Measurements from ENCODE around the gene CLPTM1. TPM values are rescaled to one million over a fixed set of nuclear protein-coding genes. Genes with fewer than 3 reads are reported as not detected.

The CLPTM1 gene
- total RNA-seq, 1 experiment from 2014 or later, result 82.0 TPM

DNA sequence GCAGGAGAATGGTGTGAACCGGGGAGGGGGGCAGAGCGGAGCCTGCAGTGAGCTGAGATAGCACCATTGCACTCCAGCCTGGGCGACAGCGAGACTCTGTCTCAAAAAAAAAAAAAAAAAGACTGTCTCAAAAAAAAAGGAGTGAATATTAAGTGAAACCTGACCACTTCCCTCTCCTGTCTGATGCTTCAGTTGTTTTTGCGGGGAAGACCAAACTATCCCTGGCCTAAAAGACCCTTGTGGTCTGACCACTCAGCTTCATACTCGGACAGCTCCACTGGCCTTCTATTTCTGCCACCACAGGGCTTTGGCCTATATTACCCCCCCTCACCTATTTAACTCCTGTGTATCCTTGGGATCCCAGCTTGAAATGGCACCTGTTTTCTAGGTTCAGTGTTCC, 85.9 kb downstream of the CLPTM1 start:
- Mint-ChIP-seq H3K36me3 (ENCODE audit: insufficient read depth in 1 of 3, low read depth in 3 of 3) (peaks cover 21 to 59% (median 45%) of the 10 kb centered on the region in 3 experiments; a peak in 6 of 7 replicates), H3K4me1 (peaks cover 10 to 13% of the 10 kb centered on the region in 2 experiments), H3K4me3 (peak overlapping the region; percentile 19 to 43; a peak in 3 of 5 replicates), H3K9me3 (no peaks in the 10 kb centered on the region), H3K27me3 (ENCODE audit: low read depth) (no peaks in the 10 kb centered on the region), H3K27ac (no peak overlapping the region)
- Histone ChIP-seq H3K27ac (ENCODE audit: insufficient read length, low read depth, low read length) (no peak overlapping the region), H3K4me1 (ENCODE audit: insufficient read depth, low read length) (no peaks in the 10 kb centered on the region; the same call in 1 of the 2 replicates), H3T11ph (ENCODE audit: low read length) (no peak overlapping the region), H2BK12ac (ENCODE audit: insufficient read length, low read depth, low read length) (no peak overlapping the region), H3K23me2 (ENCODE audit: insufficient read length, low read depth, low read length, poor library complexity, severe bottlenecking) (peaks cover 6% of the 10 kb centered on the region), H2AFZ (ENCODE audit: low read length) (no peak overlapping the region), H3K4ac (ENCODE audit: low read depth, low read length) (no peak overlapping the region), H2BK5ac (ENCODE audit: insufficient read length, low read length) (no peak overlapping the region), H3K27me3 (ENCODE audit: insufficient read depth, low read length) (no peaks in the 10 kb centered on the region), H3K23ac (ENCODE audit: insufficient read length, low read depth, low read length) (no peak overlapping the region), H2BK120ac (ENCODE audit: low read depth, low read length, poor library complexity, severe bottlenecking) (no peak overlapping the region), H3K9ac (ENCODE audit: extremely low read depth, insufficient read length, low read length) (no peak overlapping the region), H3K56ac (ENCODE audit: insufficient read length, low read depth, low read length) (no peak overlapping the region), H4K5ac (ENCODE audit: insufficient read length, low read depth, low read length) (no peak overlapping the region), H4K8ac (replicated peaks; ENCODE audit: insufficient read length, low read depth, low read length) (no peak overlapping the region), H3K9me3 (ENCODE audit: control insufficient read depth, low read depth, low read length) (no peaks in the 10 kb centered on the region), H2BK20ac (ENCODE audit: low read depth, low read length, poor library complexity, severe bottlenecking) (no peak overlapping the region), H2BK15ac (ENCODE audit: low read depth, low read length) (no peak overlapping the region), H3K79me1 (ENCODE audit: insufficient read depth, low read depth, low read length, poor library complexity, severe bottlenecking) (peaks cover 14% of the 10 kb centered on the region), H3K14ac (ENCODE audit: insufficient read depth, low read length) (no peak overlapping the region), H4K20me1 (ENCODE audit: control insufficient read depth, insufficient read depth, insufficient read length) (no peaks in the 10 kb centered on the region), H2AK5ac (ENCODE audit: insufficient read length, low read length) (no peak overlapping the region), H3K79me2 (ENCODE audit: insufficient read depth, low read length) (peaks cover 15% of the 10 kb centered on the region; the same call in 1 of the 2 replicates), H3K4me2 (ENCODE audit: insufficient read depth, insufficient read length, low read length) (no peak overlapping the region), H4K91ac (ENCODE audit: insufficient read length, low read depth, low read length) (no peak overlapping the region), H3K18ac (ENCODE audit: insufficient read length, low read depth, low read length) (no peak overlapping the region)
- no CpG with 5 or more reads among the region's 6 CpGs for WGBS (ENCODE audit: extremely low coverage, insufficient read length, low lambda C conversion rate)
- TF ChIP-seq, protein P1, sequence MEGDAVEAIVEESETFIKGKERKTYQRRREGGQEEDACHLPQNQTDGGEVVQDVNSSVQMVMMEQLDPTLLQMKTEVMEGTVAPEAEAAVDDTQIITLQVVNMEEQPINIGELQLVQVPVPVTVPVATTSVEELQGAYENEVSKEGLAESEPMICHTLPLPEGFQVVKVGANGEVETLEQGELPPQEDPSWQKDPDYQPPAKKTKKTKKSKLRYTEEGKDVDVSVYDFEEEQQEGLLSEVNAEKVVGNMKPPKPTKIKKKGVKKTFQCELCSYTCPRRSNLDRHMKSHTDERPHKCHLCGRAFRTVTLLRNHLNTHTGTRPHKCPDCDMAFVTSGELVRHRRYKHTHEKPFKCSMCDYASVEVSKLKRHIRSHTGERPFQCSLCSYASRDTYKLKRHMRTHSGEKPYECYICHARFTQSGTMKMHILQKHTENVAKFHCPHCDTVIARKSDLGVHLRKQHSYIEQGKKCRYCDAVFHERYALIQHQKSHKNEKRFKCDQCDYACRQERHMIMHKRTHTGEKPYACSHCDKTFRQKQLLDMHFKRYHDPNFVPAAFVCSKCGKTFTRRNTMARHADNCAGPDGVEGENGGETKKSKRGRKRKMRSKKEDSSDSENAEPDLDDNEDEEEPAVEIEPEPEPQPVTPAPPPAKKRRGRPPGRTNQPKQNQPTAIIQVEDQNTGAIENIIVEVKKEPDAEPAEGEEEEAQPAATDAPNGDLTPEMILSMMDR (conservative IDR thresholded peaks at IDR 0.05), result no peak
- DNase-seq, result no peak

Other genes with a start within 250 kb of the CLPTM1 start
- 1.2 and 2.2 TPM in 2 replicates for gene BCL3, start 206.7 kb upstream of the CLPTM1 start, total RNA-seq (2021)
- gene CBLC, start 177.5 kb upstream of the CLPTM1 start, total RNA-seq (2021), result 14.2 and 15.9 TPM in 2 replicates
- 73.0 and 78.5 TPM in 2 replicates for gene BCAM, start 146.3 kb upstream of the CLPTM1 start, total RNA-seq (2021)
- 175 and 176 TPM in 2 replicates for gene NECTIN2, start 109.1 kb upstream of the CLPTM1 start, total RNA-seq (2021)
- 180 and 190 TPM in 2 replicates for gene TOMM40, start 64.1 kb upstream of the CLPTM1 start, total RNA-seq (2021)
- gene APOE, start 49.6 kb upstream of the CLPTM1 start, total RNA-seq (2021), result 530 and 547 TPM in 2 replicates
- gene APOC1, start 40.8 kb upstream of the CLPTM1 start, total RNA-seq (2021), result 77.0 and 78.1 TPM in 2 replicates
- not detected in 2 replicates for gene APOC4, start 13.1 kb upstream of the CLPTM1 start, total RNA-seq (2021)
- gene APOC2, start 9.3 kb upstream of the CLPTM1 start, total RNA-seq (2021), result not detected in 2 replicates
- gene RELB, start 46.1 kb downstream of the CLPTM1 start, total RNA-seq (2021), result 13.7 and 14.3 TPM in 2 replicates
- gene CLASRP, start 83.7 kb downstream of the CLPTM1 start, total RNA-seq (2021), result 87.0 and 87.1 TPM in 2 replicates
- 14.3 and 14.8 TPM in 2 replicates for gene ZNF296, start 121.1 kb downstream of the CLPTM1 start, total RNA-seq (2021)
- gene GEMIN7, start 123.9 kb downstream of the CLPTM1 start, total RNA-seq (2021), result 46.0 and 47.2 TPM in 2 replicates
- 29.9 and 33.6 TPM in 2 replicates for gene PPP1R37, start 137.8 kb downstream of the CLPTM1 start, total RNA-seq (2021)
- gene NKPD1, start 205.6 kb downstream of the CLPTM1 start, total RNA-seq (2021), result 0.17 and 0.46 TPM in 2 replicates
- gene TRAPPC6A, start 222.9 kb downstream of the CLPTM1 start, total RNA-seq (2021), result 57.8 and 59.9 TPM in 2 replicates
- gene BLOC1S3, start 223.4 kb downstream of the CLPTM1 start, total RNA-seq (2021), result 9.2 and 12.2 TPM in 2 replicates